H1 (cell line): ENCODE data around the gene DNAH1.

Source experiments
- CHD1 ChIP-seq: IDR thresholded peaks from 2 replicates; pipeline ENCODE4 v1.6.1; 2012; ENCODE audit warnings: low read depth, low read length, improper control_type of control experiment
- CHD7 ChIP-seq: fragments of 300-600 bp; sonication (generic); IDR thresholded peaks from 2 replicates; pipeline ENCODE4 v1.7.1; 2012; ENCODE audit warnings: low read length, moderate library complexity, mild to moderate bottlenecking, inconsistent platforms; ENCODE audit not compliant: insufficient replicate concordance
- CTCF ChIP-seq, 3 experiments: IDR thresholded peaks; 1 replicate in 2 of 3; 2 replicates in 1 of 3; pipeline versions ENCODE4 v1.5.1 to v1.6.1; 2011; ENCODE audit warnings: low read length in 3 of 3, mild to moderate bottlenecking in 3 of 3, inconsistent platforms in 2 of 3, low read depth in 1 of 3, moderate library complexity in 1 of 3; ENCODE audit not compliant: insufficient read depth in 1 of 3; ENCODE audit errors: control extremely low read depth in 1 of 3
- EZH2 ChIP-seq: fragments of 200-600 bp; sonication (generic); IDR thresholded peaks from 2 replicates; pipeline ENCODE4 v1.7.1; 2012; ENCODE audit warnings: low read depth, mild to moderate bottlenecking, moderate library complexity, low read length, inconsistent platforms; ENCODE audit not compliant: severe bottlenecking
- MAX ChIP-seq: IDR thresholded peaks from 2 replicates; pipeline ENCODE4 v1.6.1; 2012; ENCODE audit warnings: inconsistent platforms
- POLR2A ChIP-seq, 2 experiments: IDR thresholded peaks; 1 replicate in 1 of 2; 2 replicates in 1 of 2; pipeline ENCODE4 v1.6.1; 2011; ENCODE audit warnings: low read depth in 2 of 2, low read length in 2 of 2, mild to moderate bottlenecking in 2 of 2; ENCODE audit errors: control extremely low read depth in 1 of 2
- RAD21 ChIP-seq, 2 experiments: IDR thresholded peaks in 1 of 2; conservative IDR thresholded peaks in 1 of 2; 2 replicates each; pipeline ENCODE4 v1.6.1; 2011; ENCODE audit warnings: low read depth in 2 of 2, low read length in 2 of 2, improper control_type of control experiment in 1 of 2, inconsistent platforms in 1 of 2, mild to moderate bottlenecking in 1 of 2, moderate library complexity in 1 of 2
- RFX5 ChIP-seq: IDR thresholded peaks from 2 replicates; pipeline ENCODE4 v1.6.1; 2011; ENCODE audit warnings: low read depth, low read length, improper control_type of control experiment, borderline replicate concordance
- SIN3A ChIP-seq, 2 experiments: IDR thresholded peaks in 1 of 2; conservative IDR thresholded peaks in 1 of 2; 2 replicates each; pipeline ENCODE4 v1.6.1; 2011 to 2012; ENCODE audit warnings: low read length in 2 of 2, improper control_type of control experiment in 1 of 2, low read depth in 1 of 2, mild to moderate bottlenecking in 1 of 2
- SUZ12 ChIP-seq: fragments of 200-600 bp; sonication (generic); IDR thresholded peaks from 2 replicates; pipeline ENCODE4 v1.6.1; 2012; ENCODE audit warnings: mild to moderate bottlenecking, inconsistent platforms, low read length, moderate library complexity, mixed read lengths
- TAF1 ChIP-seq: IDR thresholded peaks from 2 replicates; pipeline ENCODE4 v1.6.1; 2011; ENCODE audit warnings: mild to moderate bottlenecking, low read depth, low read length
- TAF7 ChIP-seq: optimal IDR thresholded peaks from 2 replicates; pipeline ENCODE3; 2011; ENCODE audit warnings: low read depth, mild to moderate bottlenecking, inconsistent platforms, low read length, moderate library complexity, borderline replicate concordance
- YY1 ChIP-seq: IDR thresholded peaks from 2 replicates; pipeline ENCODE4 v1.6.1; 2011; ENCODE audit warnings: low read depth, mild to moderate bottlenecking, low read length

- TF ChIP-seq CTCF (IDR thresholded peaks at IDR 0.05; ENCODE audit: control extremely low read depth in 1 of 3, insufficient read depth in 1 of 3, low read depth in 1 of 3, low read length in 3 of 3), result no peak
- no peak for TF ChIP-seq POLR2A (IDR thresholded peaks at IDR 0.05; ENCODE audit: control extremely low read depth in 1 of 2, low read depth in 2 of 2, low read length in 2 of 2)
- no peak for TF ChIP-seq SIN3A (conservative IDR thresholded peaks at IDR 0.05 in 1 of 2, IDR thresholded peaks at IDR 0.05 in 1 of 2; ENCODE audit: low read depth in 1 of 2, low read length in 2 of 2)
- TF ChIP-seq YY1, result no peak
- TF ChIP-seq TAF1, result no peak
- no peak for TF ChIP-seq CHD7
- TF ChIP-seq CHD1, result no peak
- TF ChIP-seq TAF7, result no peak
- TF ChIP-seq EZH2, result no peak
- TF ChIP-seq RFX5, result no peak
- no peak for TF ChIP-seq MAX
- TF ChIP-seq RAD21 (IDR thresholded peaks at IDR 0.05 in 1 of 2, conservative IDR thresholded peaks at IDR 0.05 in 1 of 2; ENCODE audit: low read depth in 2 of 2, low read length in 2 of 2), result no peak
- TF ChIP-seq SUZ12, result no peak
Observed at GRCh38 chr3:52279596-52279995, 36.5 kb upstream of the DNAH1 start.
